Cardiac muscle cell (in vitro differentiated cells and primary cell): ENCODE measurements around the gene SEC14L6. TPM values are rescaled to one million over a fixed set of nuclear protein-coding genes. Genes with fewer than 3 reads are reported as not detected.

Experiments used
- DNase-seq, 2 donors: peaks; one replicate each; pipeline versions ENCODE4 v3.0.0 to v3.0.0-alpha.2; 2010 to 2017; ENCODE audit warnings: low read depth in 1 of 2, low spot score in 1 of 2
- H3K27ac ChIP-seq: fragments of 200-600 bp; sonication (generic); 2 replicates; pipeline ENCODE4 v1.5.1; 2016
- H3K27me3 ChIP-seq: fragments of 200-600 bp; sonication (generic); 2 replicates; pipeline ENCODE4 v1.6.0; 2016; ENCODE audit warnings: control low read depth
- H3K36me3 ChIP-seq: fragments of 200-600 bp; sonication (generic); 2 replicates; pipeline ENCODE4 v1.5.1; 2016; ENCODE audit warnings: control low read depth
- H3K4me1 ChIP-seq: fragments of 200-600 bp; sonication (generic); 2 replicates; pipeline ENCODE4 v1.8.1; 2017; ENCODE audit warnings: low read depth, mild to moderate bottlenecking, mixed run types
- H3K4me3 ChIP-seq: fragments of 200-600 bp; sonication (generic); 2 replicates; pipeline ENCODE4 v1.5.1; 2016; ENCODE audit warnings: mild to moderate bottlenecking
- H3K9me3 ChIP-seq: fragments of 200-600 bp; sonication (generic); 2 replicates; pipeline ENCODE4 v1.5.1; 2017; ENCODE audit warnings: low read depth, mild to moderate bottlenecking, control low read depth
- polyA plus RNA-seq: library from polyadenylated mRNA; unstranded; fragments of >200 nt; fragmentation: Nextera tagmentation; extraction: Ambion mirVana; gene quantifications from 2 replicates; pipeline ENCODE4 v1.2.1, GENCODE V29; 2016
- total RNA-seq: library from RNA; depleted of rRNA; stranded (reverse); fragments of >200 nt; gene quantifications from 2 replicates; pipeline ENCODE4 v1.2.3, GENCODE V29; 2016
- TF ChIP-seq, protein P1 (sequence below): IDR thresholded peaks from 2 replicates; pipeline ENCODE4 v1.5.1; 2012; ENCODE audit warnings: low read depth, mild to moderate bottlenecking, low read length

SEC14L6 gene
- total and polyA plus RNA-seq, 2 experiments from 2014 or later: 2.2 to 4.7 TPM

DNA sequence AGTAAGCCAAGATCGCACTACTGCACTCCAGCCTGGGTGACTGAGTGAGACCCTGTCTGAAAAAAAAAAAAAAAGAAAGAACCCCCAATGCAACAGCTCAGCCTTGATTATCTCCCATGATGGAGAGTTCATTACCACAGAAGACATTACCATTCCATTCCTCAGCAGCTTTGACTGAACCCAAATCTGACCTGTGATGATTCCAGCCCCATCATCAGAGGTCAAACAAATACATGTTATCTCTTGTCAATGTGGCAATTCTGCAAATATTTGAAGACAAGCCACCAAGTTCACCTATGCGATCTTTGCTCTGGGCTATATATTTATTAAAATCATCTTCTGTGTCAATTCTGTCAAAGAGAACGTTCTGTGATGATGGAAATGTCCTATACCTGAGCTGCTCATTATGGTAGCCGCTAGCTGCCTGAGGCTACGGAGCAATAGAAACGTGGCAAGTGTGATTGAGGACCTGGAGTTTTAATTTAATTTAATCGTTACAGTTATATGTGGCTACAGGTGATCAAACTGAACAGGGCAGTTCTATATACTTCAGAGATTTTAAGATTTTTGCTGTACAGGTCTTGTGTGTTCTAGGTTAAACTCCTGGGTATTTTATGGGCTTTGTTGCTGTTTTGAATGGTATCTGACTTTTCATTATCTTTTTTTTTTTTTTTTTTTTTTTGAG, 48.9 kb downstream of the SEC14L6 start:
- Histone ChIP-seq H3K4me3 (no peak overlapping the region), H3K27ac (no peak overlapping the region)
- TF ChIP-seq, protein P1, sequence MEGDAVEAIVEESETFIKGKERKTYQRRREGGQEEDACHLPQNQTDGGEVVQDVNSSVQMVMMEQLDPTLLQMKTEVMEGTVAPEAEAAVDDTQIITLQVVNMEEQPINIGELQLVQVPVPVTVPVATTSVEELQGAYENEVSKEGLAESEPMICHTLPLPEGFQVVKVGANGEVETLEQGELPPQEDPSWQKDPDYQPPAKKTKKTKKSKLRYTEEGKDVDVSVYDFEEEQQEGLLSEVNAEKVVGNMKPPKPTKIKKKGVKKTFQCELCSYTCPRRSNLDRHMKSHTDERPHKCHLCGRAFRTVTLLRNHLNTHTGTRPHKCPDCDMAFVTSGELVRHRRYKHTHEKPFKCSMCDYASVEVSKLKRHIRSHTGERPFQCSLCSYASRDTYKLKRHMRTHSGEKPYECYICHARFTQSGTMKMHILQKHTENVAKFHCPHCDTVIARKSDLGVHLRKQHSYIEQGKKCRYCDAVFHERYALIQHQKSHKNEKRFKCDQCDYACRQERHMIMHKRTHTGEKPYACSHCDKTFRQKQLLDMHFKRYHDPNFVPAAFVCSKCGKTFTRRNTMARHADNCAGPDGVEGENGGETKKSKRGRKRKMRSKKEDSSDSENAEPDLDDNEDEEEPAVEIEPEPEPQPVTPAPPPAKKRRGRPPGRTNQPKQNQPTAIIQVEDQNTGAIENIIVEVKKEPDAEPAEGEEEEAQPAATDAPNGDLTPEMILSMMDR: no peak

DNA sequence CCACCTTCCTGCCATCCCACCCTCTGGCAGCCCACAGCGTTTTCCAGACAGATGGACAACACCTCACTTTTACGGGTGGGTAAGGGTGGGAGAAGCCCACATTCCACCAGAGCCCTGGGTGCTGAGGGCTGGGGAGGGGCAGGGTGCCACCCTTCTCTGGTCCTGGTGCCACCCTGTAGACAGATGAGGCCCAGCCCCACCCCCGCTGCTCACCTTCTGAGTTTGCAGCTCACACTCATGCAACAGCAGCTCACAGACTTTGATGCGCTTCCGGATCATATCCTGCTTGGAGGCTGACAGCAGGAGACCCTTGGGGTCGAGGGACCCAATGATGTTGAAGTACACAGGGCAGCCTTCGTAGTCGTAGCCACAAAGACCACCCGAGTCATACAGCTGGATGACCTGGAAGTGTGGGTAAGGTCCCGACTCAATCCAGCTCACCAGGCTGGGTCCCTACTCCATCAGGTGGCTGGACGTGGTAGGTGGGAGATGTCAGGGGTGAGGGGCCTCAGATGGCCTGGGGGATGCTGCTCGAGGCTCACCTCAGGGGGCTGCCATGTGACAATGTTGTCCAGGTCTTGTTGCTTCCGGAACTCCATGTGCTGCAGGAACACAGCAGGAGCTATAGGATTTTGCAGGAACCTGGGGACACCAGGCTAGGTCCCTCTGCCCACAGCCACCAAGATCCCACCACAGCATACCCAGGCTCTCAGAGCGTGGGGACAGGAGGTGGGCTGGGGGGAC, 51.3 kb downstream of the SEC14L6 start:
- Histone ChIP-seq H3K4me3 (no peak overlapping the region), H3K9me3 (no peaks in the 10 kb centered on the region), H3K36me3 (no peaks in the 10 kb centered on the region), H3K27me3 (no peaks in the 10 kb centered on the region), H3K27ac (no peak overlapping the region), H3K4me1 (no peaks in the 10 kb centered on the region)
- no peak for DNase-seq
- TF ChIP-seq, protein P1: no peak

More for the DNA sequence above, 48.9 kb downstream of the SEC14L6 start:
- no peaks in the 10 kb centered on the region for H3K9me3 ChIP-seq
- no peaks in the 10 kb centered on the region for H3K36me3 ChIP-seq
- H3K27me3 ChIP-seq: no peaks in the 10 kb centered on the region
- H3K4me1 ChIP-seq: no peaks in the 10 kb centered on the region
- no peak for DNase-seq

DNA sequence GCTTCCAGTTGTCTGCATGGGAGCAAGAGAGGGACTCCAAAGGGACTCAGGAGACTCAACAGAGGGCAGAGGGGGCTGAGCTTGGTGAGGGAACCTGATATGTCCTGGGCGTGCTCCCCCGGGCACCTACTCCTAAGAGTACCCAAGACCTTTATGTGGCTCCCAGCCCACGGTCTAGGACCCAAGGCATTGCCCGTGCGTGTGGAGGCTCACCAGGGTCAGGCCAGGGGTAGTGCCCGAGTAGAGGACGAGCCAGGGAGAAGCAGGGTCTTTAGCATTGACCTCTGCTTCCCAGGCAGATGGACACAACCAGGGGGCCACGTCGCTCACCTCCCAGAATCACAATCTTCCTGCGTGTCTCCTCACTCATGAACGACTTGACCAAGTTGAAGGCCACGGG, 54.4 kb downstream of the SEC14L6 start:
- Histone ChIP-seq H3K4me1 (no peaks in the 10 kb centered on the region), H3K9me3 (no peaks in the 10 kb centered on the region), H3K4me3 (no peak overlapping the region), H3K27me3 (no peaks in the 10 kb centered on the region), H3K36me3 (no peaks in the 10 kb centered on the region), H3K27ac (no peak overlapping the region)
- no peak for DNase-seq
- TF ChIP-seq, protein P1: no peak

DNA sequence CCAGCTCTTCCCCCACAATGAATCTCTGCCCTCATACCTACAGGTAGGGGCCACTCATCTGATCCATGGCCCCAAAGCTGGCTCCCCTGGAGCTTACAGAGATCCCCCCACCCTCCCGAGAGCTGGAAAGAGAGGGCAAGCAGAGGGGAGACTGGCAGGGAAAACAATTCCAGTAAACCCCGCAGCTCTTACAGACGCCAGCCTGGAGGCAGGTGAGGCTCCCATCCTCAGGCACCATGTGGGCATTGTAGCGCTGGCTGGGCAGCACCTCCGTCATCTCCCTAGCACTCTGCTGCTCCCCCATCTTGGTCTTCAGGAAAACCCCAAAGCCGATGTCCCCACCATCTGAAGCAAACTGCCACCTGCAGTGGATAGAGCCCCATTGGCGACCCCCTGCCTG, 55.2 kb downstream of the SEC14L6 start:
- Histone ChIP-seq H3K4me1 (no peaks in the 10 kb centered on the region), H3K4me3 (no peak overlapping the region), H3K9me3 (no peaks in the 10 kb centered on the region), H3K27me3 (no peaks in the 10 kb centered on the region), H3K36me3 (no peaks in the 10 kb centered on the region), H3K27ac (no peak overlapping the region)
- TF ChIP-seq, protein P1: no peak
- no peak for DNase-seq

DNA sequence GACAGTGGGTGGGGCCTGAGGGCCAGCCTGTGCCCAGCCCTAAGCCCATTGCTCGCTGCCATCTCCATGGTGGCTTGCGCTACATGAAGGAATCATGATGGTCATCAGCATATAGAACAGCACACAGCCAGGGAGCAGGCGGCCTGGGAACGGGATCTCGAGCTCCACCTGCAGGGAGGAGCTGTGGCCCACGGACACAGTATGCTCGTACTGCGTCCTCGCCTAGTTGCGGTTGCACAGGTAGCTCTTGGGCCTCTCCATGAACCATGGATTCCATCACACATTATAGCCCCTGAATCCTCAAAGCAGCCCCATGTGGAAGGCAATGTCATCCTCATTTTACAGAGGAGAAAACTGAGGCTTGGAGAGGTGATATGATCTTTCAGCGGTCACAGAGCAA, 56.1 kb downstream of the SEC14L6 start:
- Histone ChIP-seq H3K27me3 (no peaks in the 10 kb centered on the region), H3K27ac (no peak overlapping the region), H3K4me1 (no peaks in the 10 kb centered on the region), H3K9me3 (no peaks in the 10 kb centered on the region), H3K4me3 (no peak overlapping the region), H3K36me3 (no peaks in the 10 kb centered on the region)
- no peak for DNase-seq
- TF ChIP-seq, protein P1: peak; percentile 31
